NCI-H2107 (cell line): ENCODE measurements around the gene CLEC3B.
"Not testable (repeated sequence)": the region's sequence is repeated elsewhere in the genome, so short reads cannot be mapped to it uniquely, and the experiment has no call there.

ENCODE experiments used
- DNase-seq: peaks from one replicate; lab custom pipeline; 2025; lab: John Stamatoyannopoulos, UW

Gene CLEC3B

GRCh38 chr3:45026038-45026437 is at the start of gene CLEC3B:
Gene CLEC3B (plus strand): TSS chr3:45026303. CDS start chr3:45026363, 60 bp downstream.
- DNase-seq, result no peak

GRCh38 chr3:44981220-44981619 is 44.9 kb upstream of the CLEC3B start:
- no peak for DNase-seq

- no peak for DNase-seq
Measured at GRCh38 chr3:44981751-44982150, 44.4 kb upstream of the CLEC3B start.

- DNase-seq, result no peak
Measured at GRCh38 chr3:44982817-44983216, 43.3 kb upstream of the CLEC3B start.

- DNase-seq, result no peak
Measured at GRCh38 chr3:44983484-44983941, 42.6 kb upstream of the CLEC3B start.

GRCh38 chr3:44984335-44984734 is 41.8 kb upstream of the CLEC3B start:
- DNase-seq, result no peak

GRCh38 chr3:44986330-44986729 is 39.8 kb upstream of the CLEC3B start:
- not testable (repeated sequence) for DNase-seq

- DNase-seq, result no peak
Measured at GRCh38 chr3:44987332-44987731, 38.8 kb upstream of the CLEC3B start.

GRCh38 chr3:44988073-44988472 is 38.0 kb upstream of the CLEC3B start:
- DNase-seq, result no peak

GRCh38 chr3:44989141-44989540 is 37.0 kb upstream of the CLEC3B start:
- DNase-seq, result no peak

- no peak for DNase-seq
Measured at GRCh38 chr3:44989636-44990373, 36.3 kb upstream of the CLEC3B start.

GRCh38 chr3:44991326-44991725 is 34.8 kb upstream of the CLEC3B start:
- no peak for DNase-seq

GRCh38 chr3:44992555-44993470 is 33.3 kb upstream of the CLEC3B start:
- no peak for DNase-seq

GRCh38 chr3:44993471-44994205 is 32.5 kb upstream of the CLEC3B start:
- no peak for DNase-seq

GRCh38 chr3:44995142-44995770 is 30.8 kb upstream of the CLEC3B start:
- DNase-seq, result no peak

GRCh38 chr3:44996556-44996969 is 29.5 kb upstream of the CLEC3B start:
- DNase-seq, result no peak

GRCh38 chr3:44999782-45000181 is 26.3 kb upstream of the CLEC3B start:
- DNase-seq, result no peak

GRCh38 chr3:45000823-45001222 is 25.3 kb upstream of the CLEC3B start:
- DNase-seq, result no peak

GRCh38 chr3:45001738-45002137 is 24.4 kb upstream of the CLEC3B start:
- DNase-seq, result no peak

GRCh38 chr3:45002139-45002660 is 23.9 kb upstream of the CLEC3B start:
- DNase-seq, result no peak

- no peak for DNase-seq
Measured at GRCh38 chr3:45002720-45003119, 23.4 kb upstream of the CLEC3B start.

GRCh38 chr3:45003406-45003805 is 22.7 kb upstream of the CLEC3B start:
- no peak for DNase-seq
